Measurements from ENCODE around the gene MYL12A.
A peak's percentile ranks its signal among the peaks of the same experiment; 100 is the strongest.

Gene MYL12A

GRCh38 chr18:3294435-3295080 lies 47.0 kb downstream of the MYL12A start:
- DNase-seq: no peak
- H3K27ac ChIP-seq: no peak overlapping the region
- no peaks in the 10 kb centered on the region for H3K27me3 ChIP-seq
- no peaks in the 10 kb centered on the region for H3K36me3 ChIP-seq
- no peak overlapping the region for H3K4me3 ChIP-seq
- intact Hi-C loops (cut with DNase I; ENCODE audit: low total_unique reads): no loop called here
- H3K4me1 ChIP-seq: peaks cover 0 to 11% (median 2%) of the 10 kb centered on the region in 4 donors
- H3K9me3 ChIP-seq: peaks cover 0 to 6% (median 0%) of the 10 kb centered on the region in 3 donors
- no peak for TF ChIP-seq CTCF (IDR thresholded peaks at IDR 0.05)

GRCh38 chr18:3297025-3297984 lies 49.7 kb downstream of the MYL12A start:
- H3K27ac ChIP-seq: peak overlapping the region in 1 of 2 donors; percentile 16

GRCh38 chr18:3304832-3305231 lies 57.2 kb downstream of the MYL12A start:
- intact Hi-C loops (cut with DNase I; ENCODE audit: low total_unique reads): no loop called here
- Histone ChIP-seq H3K27ac (no peak overlapping the region), H3K9me3 (no peaks in the 10 kb centered on the region), H3K4me1 (peaks cover 0 to 3% (median 0%) of the 10 kb centered on the region in 4 donors), H3K4me3 (no peak overlapping the region), H3K36me3 (no peaks in the 10 kb centered on the region), H3K27me3 (no peaks in the 10 kb centered on the region)
- TF ChIP-seq CTCF (IDR thresholded peaks at IDR 0.05): no peak
- no peak for DNase-seq

More at GRCh38 chr18:3297025-3297984, 49.7 kb downstream of the MYL12A start:
- intact Hi-C loops (cut with DNase I; ENCODE audit: low total_unique reads): no loop called here
- Histone ChIP-seq H3K4me1 (peaks cover 0 to 11% (median 2%) of the 10 kb centered on the region in 4 donors), H3K27me3 (no peaks in the 10 kb centered on the region), H3K36me3 (no peaks in the 10 kb centered on the region), H3K4me3 (peak overlapping the region; percentile 51), H3K9me3 (peaks cover 0 to 6% (median 0%) of the 10 kb centered on the region in 3 donors)
- DNase-seq: peak; percentile 81 to 86
- peak in 1 of 2 experiments; percentile 17 for TF ChIP-seq CTCF (IDR thresholded peaks at IDR 0.05)

- no peak for DNase-seq
- no peak overlapping the region for H3K4me3 ChIP-seq
- no peaks in the 10 kb centered on the region for H3K36me3 ChIP-seq
- H3K4me1 ChIP-seq: peaks cover 0 to 3% (median 0%) of the 10 kb centered on the region in 4 donors
- H3K27ac ChIP-seq: no peak overlapping the region
- H3K27me3 ChIP-seq: no peaks in the 10 kb centered on the region
- no peaks in the 10 kb centered on the region for H3K9me3 ChIP-seq
- TF ChIP-seq CTCF (IDR thresholded peaks at IDR 0.05): no peak
- intact Hi-C loops (cut with DNase I; ENCODE audit: low total_unique reads): no loop called here
Measured at GRCh38 chr18:3305354-3305762, 57.8 kb downstream of the MYL12A start.

All from tibial artery (tissue), 4 donors.